HG03095 (cell line): ENCODE measurements around the gene RBFOX2.

ENCODE experiments used
- ATAC-seq: cut with Tn5 transposase; IDR thresholded peaks from one replicate; pipeline ENCODE4 v1.9.1; 2021; ENCODE audit warnings: moderate library complexity; ENCODE audit not compliant: unreplicated experiment

Gene RBFOX2

GRCh38 chr22:35870517-35871293 lies 157.9 kb downstream of the RBFOX2 start:
- no peak for ATAC-seq

GRCh38 chr22:35868938-35869337 lies 159.7 kb downstream of the RBFOX2 start:
- ATAC-seq: no peak

GRCh38 chr22:35866651-35867050 lies 162.0 kb downstream of the RBFOX2 start:
- ATAC-seq: no peak

- no peak for ATAC-seq
These were observed 164.0 kb downstream of the RBFOX2 start for GRCh38 chr22:35864545-35865165.

GRCh38 chr22:35863432-35863831 lies 165.2 kb downstream of the RBFOX2 start:
- ATAC-seq: no peak

GRCh38 chr22:35862697-35863096 lies 165.9 kb downstream of the RBFOX2 start:
- ATAC-seq: no peak

GRCh38 chr22:35861451-35861850 lies 167.2 kb downstream of the RBFOX2 start:
- ATAC-seq: no peak

- ATAC-seq: no peak
These were observed 167.8 kb downstream of the RBFOX2 start for GRCh38 chr22:35860837-35861236.

- ATAC-seq: no peak
These were observed 168.4 kb downstream of the RBFOX2 start for GRCh38 chr22:35860087-35860733.

GRCh38 chr22:35854334-35854733 lies 174.3 kb downstream of the RBFOX2 start:
- ATAC-seq: no peak

- ATAC-seq: no peak
These were observed 176.5 kb downstream of the RBFOX2 start for GRCh38 chr22:35852076-35852475.

GRCh38 chr22:35850831-35851230 lies 177.8 kb downstream of the RBFOX2 start:
- no peak for ATAC-seq

- no peak for ATAC-seq
These were observed 181.8 kb downstream of the RBFOX2 start for GRCh38 chr22:35846804-35847203.

GRCh38 chr22:35844886-35845285 lies 183.7 kb downstream of the RBFOX2 start:
- ATAC-seq: no peak

GRCh38 chr22:35842954-35843353 lies 185.7 kb downstream of the RBFOX2 start:
- no peak for ATAC-seq

GRCh38 chr22:35842519-35842913 lies 186.1 kb downstream of the RBFOX2 start:
- ATAC-seq: no peak

GRCh38 chr22:35841907-35842518 lies 186.6 kb downstream of the RBFOX2 start:
- ATAC-seq: no peak

GRCh38 chr22:35840302-35840739 lies 188.3 kb downstream of the RBFOX2 start:
- ATAC-seq: no peak

GRCh38 chr22:35839841-35840301 lies 188.8 kb downstream of the RBFOX2 start:
- no peak for ATAC-seq

- no peak for ATAC-seq
These were observed 189.6 kb downstream of the RBFOX2 start for GRCh38 chr22:35838855-35839576.
